Measurements from ENCODE around the gene SH3BP1.

- TF ChIP-seq CTCF (IDR thresholded peaks at IDR 0.05; ENCODE audit: poor library complexity, severe bottlenecking): no peak
- TF ChIP-seq POLR2AphosphoS5 (IDR thresholded peaks at IDR 0.05): no peak
Observed at GRCh38 chr22:37618072-37618656, 21.3 kb upstream of the SH3BP1 start.

Measured in neural cell (in vitro differentiated cells).